ENCODE measurements around the gene SLC6A18.
A peak's percentile ranks its signal among the peaks of the same experiment; 100 is the strongest.

Gene SLC6A18

DNA sequence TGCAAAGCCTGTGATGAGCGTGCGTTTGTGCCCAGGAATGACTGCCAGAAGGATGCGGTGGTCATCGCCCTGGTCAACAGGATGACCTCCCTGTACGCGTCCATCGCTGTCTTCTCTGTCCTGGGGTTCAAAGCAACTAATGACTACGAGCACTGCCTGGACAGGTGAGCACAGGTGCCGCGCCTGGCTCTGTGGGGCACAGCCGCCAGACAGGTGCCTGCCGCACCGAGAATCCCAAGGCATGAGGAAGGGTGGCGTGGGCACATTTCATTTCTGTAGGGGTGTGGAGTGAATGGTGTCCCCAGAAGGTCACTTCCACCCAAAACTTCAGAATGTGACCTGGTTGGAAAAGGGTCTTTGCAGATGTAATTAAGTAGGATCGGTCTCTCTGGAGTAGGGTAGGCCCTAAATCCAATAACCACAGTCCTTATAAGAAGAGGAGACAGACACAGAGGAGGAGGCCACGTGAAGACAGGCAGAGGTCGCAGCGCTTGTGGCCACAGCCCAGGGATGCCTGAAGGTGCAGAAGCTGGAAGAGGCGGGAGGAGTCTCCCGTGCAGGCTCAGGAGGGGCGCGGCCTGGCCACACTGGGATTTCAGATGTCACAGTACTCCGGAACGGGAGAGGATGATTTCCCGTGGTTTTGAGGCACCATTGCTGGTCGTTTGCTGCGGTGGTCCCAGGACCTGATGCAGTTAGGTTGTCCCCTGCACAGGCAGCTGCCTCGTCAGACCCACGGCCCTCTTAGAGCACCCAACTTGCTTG, 15.5 kb downstream of the SLC6A18 start:
- no peak overlapping the region for H3K27ac ChIP-seq
- TF ChIP-seq, protein P1, sequence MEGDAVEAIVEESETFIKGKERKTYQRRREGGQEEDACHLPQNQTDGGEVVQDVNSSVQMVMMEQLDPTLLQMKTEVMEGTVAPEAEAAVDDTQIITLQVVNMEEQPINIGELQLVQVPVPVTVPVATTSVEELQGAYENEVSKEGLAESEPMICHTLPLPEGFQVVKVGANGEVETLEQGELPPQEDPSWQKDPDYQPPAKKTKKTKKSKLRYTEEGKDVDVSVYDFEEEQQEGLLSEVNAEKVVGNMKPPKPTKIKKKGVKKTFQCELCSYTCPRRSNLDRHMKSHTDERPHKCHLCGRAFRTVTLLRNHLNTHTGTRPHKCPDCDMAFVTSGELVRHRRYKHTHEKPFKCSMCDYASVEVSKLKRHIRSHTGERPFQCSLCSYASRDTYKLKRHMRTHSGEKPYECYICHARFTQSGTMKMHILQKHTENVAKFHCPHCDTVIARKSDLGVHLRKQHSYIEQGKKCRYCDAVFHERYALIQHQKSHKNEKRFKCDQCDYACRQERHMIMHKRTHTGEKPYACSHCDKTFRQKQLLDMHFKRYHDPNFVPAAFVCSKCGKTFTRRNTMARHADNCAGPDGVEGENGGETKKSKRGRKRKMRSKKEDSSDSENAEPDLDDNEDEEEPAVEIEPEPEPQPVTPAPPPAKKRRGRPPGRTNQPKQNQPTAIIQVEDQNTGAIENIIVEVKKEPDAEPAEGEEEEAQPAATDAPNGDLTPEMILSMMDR (IDR thresholded peaks at IDR 0.05): no peak
- TF ChIP-seq ZFX (IDR thresholded peaks at IDR 0.05; ENCODE audit: borderline replicate concordance): no peak

DNA sequence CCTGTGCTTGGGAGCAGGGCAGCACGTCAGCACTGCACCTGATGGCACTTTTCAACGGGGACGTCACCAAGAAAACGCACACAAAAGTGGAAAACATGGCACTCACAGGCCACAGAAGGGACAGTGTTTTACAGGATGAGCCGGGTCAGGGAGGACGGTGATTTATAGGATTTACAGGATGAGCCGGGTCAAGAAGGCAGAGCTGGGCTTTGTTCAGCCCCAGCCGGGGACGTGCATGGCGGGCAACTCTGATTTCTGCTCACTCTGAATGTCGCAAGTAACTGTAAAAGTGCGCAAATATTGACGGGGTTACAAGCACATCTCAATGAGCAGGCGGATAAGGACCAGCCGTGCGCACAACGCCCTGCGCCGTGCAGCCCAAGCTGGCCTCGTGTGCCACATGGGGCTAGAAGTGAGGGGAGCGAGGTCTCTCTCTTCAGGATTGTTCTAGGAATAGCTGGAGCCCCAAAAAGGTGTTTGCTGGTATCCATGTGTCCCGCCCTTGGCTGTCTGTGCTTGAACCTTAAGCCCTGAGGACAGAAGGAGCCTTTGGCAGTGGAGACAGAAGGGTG, 16.4 kb downstream of the SLC6A18 start:
- TF ChIP-seq, protein P1 (IDR thresholded peaks at IDR 0.05): no peak
- TF ChIP-seq ZFX (IDR thresholded peaks at IDR 0.05; ENCODE audit: borderline replicate concordance): no peak

DNA sequence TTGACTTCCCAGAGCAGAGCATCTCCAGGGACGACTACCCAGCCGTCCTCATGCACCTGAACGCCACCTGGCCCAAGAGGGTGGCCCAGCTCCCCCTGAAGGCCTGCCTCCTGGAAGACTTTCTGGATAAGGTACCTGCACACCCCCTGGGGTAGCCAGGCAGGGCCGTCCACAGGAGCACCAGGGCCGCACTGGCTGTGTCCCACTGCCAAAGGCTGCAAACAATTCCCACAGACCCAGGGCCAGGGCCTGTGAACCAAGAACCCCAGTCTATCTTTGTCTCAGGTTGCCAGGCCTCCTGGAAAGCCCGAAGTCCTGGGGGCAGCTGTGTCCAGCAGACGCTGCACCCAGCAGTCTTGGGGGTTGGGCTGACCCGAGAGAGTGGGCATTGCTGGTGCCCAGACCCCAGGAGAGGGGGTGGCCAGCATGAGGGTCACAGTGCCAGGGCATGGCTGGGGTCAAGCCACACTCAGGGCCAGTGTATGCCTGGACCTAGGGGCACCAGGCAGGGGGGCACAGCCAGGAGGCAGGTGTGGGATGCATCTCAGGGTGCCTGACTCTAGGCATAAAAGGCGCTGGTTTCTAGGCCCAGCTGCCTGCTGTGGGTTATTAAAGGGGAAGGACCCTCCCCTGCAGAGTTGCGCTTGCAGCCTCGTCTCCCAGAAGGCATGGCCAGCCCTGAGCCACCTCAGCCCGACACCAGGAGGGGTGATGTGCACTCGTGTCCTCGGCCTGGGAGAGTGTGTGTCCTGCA, 17.7 kb downstream of the SLC6A18 start:
- TF ChIP-seq ZFX (IDR thresholded peaks at IDR 0.05; ENCODE audit: borderline replicate concordance): no peak
- TF ChIP-seq, protein P1 (IDR thresholded peaks at IDR 0.05): no peak
- no peak overlapping the region for H3K27ac ChIP-seq

More for the DNA sequence above, 16.4 kb downstream of the SLC6A18 start:
- no peak overlapping the region for H3K27ac ChIP-seq

DNA sequence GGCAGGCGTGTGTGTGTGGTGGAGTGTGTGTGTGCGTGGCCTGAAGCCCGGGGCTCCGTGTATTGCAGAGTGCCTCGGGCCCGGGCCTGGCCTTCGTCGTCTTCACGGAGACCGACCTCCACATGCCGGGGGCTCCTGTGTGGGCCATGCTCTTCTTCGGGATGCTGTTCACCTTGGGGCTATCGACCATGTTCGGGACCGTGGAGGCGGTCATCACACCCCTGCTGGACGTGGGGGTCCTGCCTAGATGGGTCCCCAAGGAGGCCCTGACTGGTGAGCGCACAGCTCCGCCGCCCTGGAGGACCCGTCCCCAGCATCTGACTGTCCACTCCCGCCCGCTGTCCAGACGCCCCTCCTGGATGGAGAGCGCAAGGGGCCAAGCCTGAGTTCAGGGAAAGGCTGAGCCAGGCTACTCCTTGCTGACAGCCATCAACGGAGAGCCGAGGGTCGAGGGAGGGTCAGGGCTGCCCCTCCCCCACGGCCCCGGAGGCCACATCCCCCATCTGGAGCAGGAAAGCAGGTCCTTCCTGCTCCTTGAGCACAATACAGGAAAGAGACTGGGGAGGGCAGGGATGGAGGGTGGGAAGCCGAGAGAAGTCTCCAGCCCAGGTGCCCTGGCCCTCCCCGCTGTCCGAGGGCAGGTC, 18.4 kb downstream of the SLC6A18 start:
- TF ChIP-seq, protein P1 (IDR thresholded peaks at IDR 0.05): no peak
- TF ChIP-seq ZFX (IDR thresholded peaks at IDR 0.05; ENCODE audit: borderline replicate concordance): no peak

DNA sequence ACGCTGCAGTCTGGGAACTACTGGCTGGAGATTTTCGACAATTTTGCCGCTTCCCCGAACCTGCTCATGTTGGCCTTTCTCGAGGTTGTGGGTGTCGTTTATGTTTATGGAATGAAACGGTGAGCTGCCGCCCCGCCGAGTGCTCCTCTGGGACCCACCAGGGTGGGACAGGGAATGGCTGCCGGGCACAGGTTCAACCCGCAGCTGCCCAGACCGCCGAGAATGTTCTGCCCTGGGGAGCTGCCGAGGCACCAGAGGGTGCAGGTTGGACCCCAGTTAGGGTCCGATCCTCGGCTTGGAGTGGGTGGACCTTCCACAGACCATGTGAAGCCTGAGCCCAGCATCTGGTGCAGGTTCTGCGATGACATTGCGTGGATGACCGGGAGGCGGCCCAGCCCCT, 19.1 kb downstream of the SLC6A18 start:
- no peak overlapping the region for H3K27ac ChIP-seq
- TF ChIP-seq ZFX (IDR thresholded peaks at IDR 0.05; ENCODE audit: borderline replicate concordance): no peak
- TF ChIP-seq, protein P1 (IDR thresholded peaks at IDR 0.05): no peak

More for the DNA sequence above, 18.4 kb downstream of the SLC6A18 start:
- no peak overlapping the region for H3K27ac ChIP-seq

DNA sequence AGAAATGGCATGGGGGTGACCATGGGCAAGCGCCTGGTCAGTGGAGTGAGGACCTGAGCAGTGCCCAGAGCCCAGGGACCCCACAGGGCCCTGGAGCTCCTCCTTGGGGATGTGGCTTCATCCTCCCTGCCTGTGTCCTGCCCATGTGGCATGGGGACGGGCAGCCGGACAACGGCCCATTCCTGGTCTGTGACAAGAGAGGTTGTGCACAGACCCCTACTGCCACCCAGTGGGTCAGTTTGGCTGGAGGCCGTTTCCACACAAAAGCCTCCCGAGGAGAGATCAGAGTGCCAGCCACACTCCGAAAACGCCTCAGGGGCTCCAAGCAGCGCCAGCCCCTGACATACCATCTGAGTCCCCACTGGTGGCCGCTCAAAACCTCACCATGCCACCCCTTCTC, 19.8 kb downstream of the SLC6A18 start:
- H3K27ac ChIP-seq: no peak overlapping the region
- no peak for TF ChIP-seq ZFX (IDR thresholded peaks at IDR 0.05; ENCODE audit: borderline replicate concordance)
- TF ChIP-seq, protein P1 (IDR thresholded peaks at IDR 0.05): peak; percentile 36; the same call in 1 of the 2 replicates

Measured in 22Rv1 (cell line).